Renal cortex interstitium (tissue), 11 donors: ENCODE results near the gene PTPRN2. TPM values are rescaled to one million over a fixed set of nuclear protein-coding genes. Genes with fewer than 3 reads are reported as not detected.

Experiments
- DNase-seq, 11 donors: peaks; one replicate each; pipeline ENCODE4 v3.0.0-alpha.2; 2013; ENCODE audit warnings: low read depth in 9 of 11, low spot score in 4 of 11; ENCODE audit errors: extremely low read depth in 1 of 11
- polyA plus RNA-seq, 3 donors: library from polyadenylated mRNA; unstranded; fragments of 120-200 nt; gene quantifications; one replicate each; pipeline ENCODE4 v1.2.1, GENCODE V29; 2013; ENCODE audit not compliant: insufficient read length in 3 of 3

PTPRN2 gene
- polyA plus RNA-seq, 3 donors, result 6.0 to 7.7 (median 7.2) TPM

GRCh38 chr7:158030566-158030965 lies 557.1 kb downstream of the PTPRN2 start:
- DNase-seq, result no peak

- DNase-seq, result no peak
Measured at GRCh38 chr7:158030071-158030470, 557.6 kb downstream of the PTPRN2 start.

- no peak for DNase-seq
Measured at GRCh38 chr7:158029509-158029908, 558.1 kb downstream of the PTPRN2 start.

GRCh38 chr7:158028971-158029370 lies 558.7 kb downstream of the PTPRN2 start:
- no peak for DNase-seq

GRCh38 chr7:158028290-158028941 lies 559.2 kb downstream of the PTPRN2 start:
- DNase-seq, result no peak

- DNase-seq, result no peak
Measured at GRCh38 chr7:158027646-158028045, 560.0 kb downstream of the PTPRN2 start.

GRCh38 chr7:158026636-158027265 lies 560.9 kb downstream of the PTPRN2 start:
- no peak for DNase-seq

- DNase-seq, result no peak
Measured at GRCh38 chr7:158025686-158026600, 561.7 kb downstream of the PTPRN2 start.

- no peak for DNase-seq
Measured at GRCh38 chr7:158024881-158025280, 562.7 kb downstream of the PTPRN2 start.

GRCh38 chr7:158024351-158024715 lies 563.3 kb downstream of the PTPRN2 start:
- no peak for DNase-seq

- DNase-seq, result no peak
Measured at GRCh38 chr7:158023681-158024350, 563.8 kb downstream of the PTPRN2 start.

GRCh38 chr7:158023157-158023556 lies 564.5 kb downstream of the PTPRN2 start:
- no peak for DNase-seq

GRCh38 chr7:158022601-158023000 lies 565.0 kb downstream of the PTPRN2 start:
- no peak for DNase-seq

- DNase-seq, result no peak
Measured at GRCh38 chr7:158021836-158022235, 565.8 kb downstream of the PTPRN2 start.

GRCh38 chr7:158020706-158021095 lies 566.9 kb downstream of the PTPRN2 start:
- DNase-seq, result no peak

- DNase-seq, result no peak
Measured at GRCh38 chr7:158019726-158020705, 567.6 kb downstream of the PTPRN2 start.

GRCh38 chr7:158018971-158019645 lies 568.5 kb downstream of the PTPRN2 start:
- DNase-seq, result no peak
